Endometrial microvascular endothelial cells (primary cell): ENCODE results near the gene TTC28. TPM values are rescaled to one million over a fixed set of nuclear protein-coding genes. Genes with fewer than 3 reads are reported as not detected.

Source experiments
- in situ Hi-C: cut with HindIII; loops from 2 replicates; pipeline ENCODE4 v1.10.0; 2017; ENCODE audit warnings: low sequenced_read_pairs, low pct_unique_long_range_greater_than_20kb; ENCODE audit errors: inconsistent ontology term
- total RNA-seq: library from RNA; depleted of rRNA; stranded (reverse); fragments of >200 nt; gene quantifications from one replicate; pipeline ENCODE4 v1.2.3, GENCODE V29; 2015; ENCODE audit errors: inconsistent ontology term

The TTC28 gene
- total RNA-seq, 1 donor from 2014 or later, result 8.2 TPM

DNA sequence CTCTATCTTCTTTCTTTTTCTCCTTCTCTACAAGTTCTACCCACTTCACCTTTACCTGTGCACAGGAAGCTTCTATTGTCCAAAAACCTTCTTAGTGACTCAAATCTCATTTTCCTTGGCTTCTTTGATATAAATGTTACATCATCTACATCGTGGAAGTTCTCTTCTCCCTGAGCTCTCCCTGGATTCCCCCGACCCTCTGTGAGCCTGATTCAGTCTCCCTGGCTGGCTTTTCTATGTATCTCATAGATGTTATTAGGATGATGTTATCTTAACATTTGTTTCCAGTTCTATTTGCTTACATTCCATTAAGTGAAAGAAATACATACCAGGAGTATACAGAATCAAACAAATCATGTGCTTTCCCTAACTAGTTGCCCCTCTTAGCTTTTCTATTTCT is 524.8 kb downstream of the TTC28 start:
- in situ Hi-C loops, result no loop called here

- in situ Hi-C loops, result no loop called here
These were observed 528.4 kb downstream of the TTC28 start for GRCh38 chr22:28151151-28151816.

DNA sequence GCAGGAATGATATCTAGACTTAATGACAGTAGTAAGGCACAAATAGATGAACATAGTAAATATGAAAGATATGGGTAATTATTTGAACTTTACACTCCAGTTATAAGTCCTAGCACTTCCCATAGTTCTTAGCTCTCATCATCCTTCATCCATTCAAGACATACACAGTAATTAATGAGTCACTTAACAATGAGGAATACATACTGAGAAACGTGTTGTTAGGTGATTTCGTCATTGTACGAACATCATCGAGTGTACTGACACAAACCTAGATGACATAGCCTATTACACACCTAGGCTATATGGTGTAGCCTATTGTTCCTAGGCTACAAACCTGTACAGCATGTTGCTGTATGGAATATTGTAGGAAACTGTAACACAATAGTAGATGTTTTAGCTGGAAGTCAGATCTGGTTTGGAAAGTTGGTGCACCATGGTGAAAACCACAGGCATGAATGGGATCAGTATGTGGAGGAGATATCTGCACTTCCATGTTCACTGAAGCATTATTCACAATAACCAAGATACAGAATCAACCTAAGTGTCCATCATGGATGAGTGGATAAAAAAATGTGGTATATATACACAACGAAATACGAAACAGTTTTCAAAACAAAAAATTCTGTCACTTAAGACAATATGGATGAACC is 530.7 kb downstream of the TTC28 start:
- in situ Hi-C loops, result no loop called here

- in situ Hi-C loops, result no loop called here
These were observed 532.2 kb downstream of the TTC28 start for GRCh38 chr22:28147401-28147800.

GRCh38 chr22:28146401-28147314 is 533.0 kb downstream of the TTC28 start:
- in situ Hi-C loops, result no loop called here

GRCh38 chr22:28143961-28144745 is 535.5 kb downstream of the TTC28 start:
- in situ Hi-C loops, result no loop called here

GRCh38 chr22:28143241-28143865 is 536.3 kb downstream of the TTC28 start:
- in situ Hi-C loops, result no loop called here

DNA sequence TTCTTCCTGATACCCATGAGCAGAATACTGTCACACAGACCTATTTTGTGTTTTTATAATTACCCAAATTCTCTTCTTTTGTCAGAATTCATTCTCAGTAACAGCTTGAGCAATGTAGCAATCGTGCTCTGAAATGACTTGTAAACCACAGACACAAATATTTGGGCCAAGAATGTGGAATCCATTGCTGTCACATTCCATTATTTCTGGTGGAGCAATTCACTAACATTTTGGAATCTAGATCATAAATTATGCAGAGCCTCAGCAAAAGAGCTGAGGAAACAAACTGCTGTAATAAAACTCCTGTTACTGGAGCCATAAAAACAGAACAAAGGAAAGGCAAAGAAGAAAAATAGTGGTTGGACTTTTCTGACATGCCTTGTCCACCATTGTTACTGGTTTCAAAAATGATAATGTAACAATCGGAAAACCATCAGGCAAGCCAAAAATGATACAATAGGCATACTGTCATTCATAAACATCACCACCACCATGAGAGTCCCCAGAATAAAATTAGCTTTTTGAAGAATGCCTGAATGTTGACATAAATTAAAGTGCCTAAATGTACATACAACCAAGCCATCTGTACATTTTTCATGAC is 537.2 kb downstream of the TTC28 start:
- in situ Hi-C loops, result no loop called here

DNA sequence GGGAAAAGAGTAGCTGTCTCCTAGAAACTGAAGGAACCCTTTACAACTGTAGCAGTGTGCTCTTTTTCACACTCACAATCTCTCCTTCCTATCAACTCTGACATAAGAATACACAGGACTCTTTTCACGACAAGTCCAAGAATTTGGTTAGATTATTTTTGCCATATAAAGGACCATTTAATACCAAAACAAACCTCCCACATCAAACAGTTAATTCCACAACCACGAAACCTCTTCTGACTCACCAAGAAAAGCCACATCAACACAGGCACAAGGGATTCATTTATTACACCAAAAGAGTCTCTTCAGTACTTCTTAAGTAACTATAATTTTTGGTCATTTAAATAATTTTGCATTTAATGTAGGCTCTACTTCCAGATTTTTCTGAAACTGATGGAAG is 538.0 kb downstream of the TTC28 start:
- in situ Hi-C loops, result no loop called here

- in situ Hi-C loops, result no loop called here
These were observed 539.7 kb downstream of the TTC28 start for GRCh38 chr22:28139961-28140360.

GRCh38 chr22:28139516-28139915 is 540.1 kb downstream of the TTC28 start:
- in situ Hi-C loops, result no loop called here

DNA sequence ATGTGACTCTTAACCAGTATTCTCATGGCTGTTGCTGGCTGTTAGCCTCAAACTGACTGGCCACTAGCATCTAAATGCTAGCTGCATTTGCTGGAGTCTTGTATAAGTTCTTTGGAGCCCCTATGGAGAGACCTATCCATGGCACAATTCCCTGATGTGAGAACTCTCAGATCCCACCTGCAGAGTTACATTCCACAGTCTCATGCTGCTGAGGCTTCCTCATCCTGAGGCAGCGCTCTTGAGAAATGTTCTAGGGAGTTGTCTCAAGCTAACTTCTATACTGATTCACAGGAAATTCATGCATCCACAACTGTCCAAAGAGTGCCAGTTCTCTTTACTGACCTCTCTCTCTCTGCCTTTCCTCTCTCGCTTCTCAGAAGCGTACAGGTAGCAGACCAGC is 542.6 kb downstream of the TTC28 start:
- in situ Hi-C loops, result no loop called here

DNA sequence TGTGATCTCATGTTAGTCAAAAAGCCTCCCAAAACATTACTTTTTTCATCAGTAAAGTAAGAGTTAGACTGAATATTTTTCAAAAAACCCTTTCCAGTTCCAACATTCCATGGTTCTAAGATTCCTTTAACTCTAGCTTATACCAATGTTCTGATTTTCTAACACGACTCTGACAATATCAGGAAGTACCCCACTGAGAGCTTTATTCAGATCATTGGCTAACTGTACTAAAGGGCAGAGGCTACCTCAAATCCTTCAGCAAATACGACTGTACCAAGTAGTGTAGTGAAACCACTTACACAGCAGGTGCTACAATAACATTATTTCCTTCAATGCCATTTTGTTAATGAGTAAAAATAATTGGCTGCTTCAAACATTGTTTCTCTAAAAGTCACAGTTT is 547.2 kb downstream of the TTC28 start:
- in situ Hi-C loops, result no loop called here

- in situ Hi-C loops, result no loop called here
These were observed 550.2 kb downstream of the TTC28 start for GRCh38 chr22:28129319-28129962.

GRCh38 chr22:28128827-28129226 is 550.8 kb downstream of the TTC28 start:
- in situ Hi-C loops, result no loop called here

DNA sequence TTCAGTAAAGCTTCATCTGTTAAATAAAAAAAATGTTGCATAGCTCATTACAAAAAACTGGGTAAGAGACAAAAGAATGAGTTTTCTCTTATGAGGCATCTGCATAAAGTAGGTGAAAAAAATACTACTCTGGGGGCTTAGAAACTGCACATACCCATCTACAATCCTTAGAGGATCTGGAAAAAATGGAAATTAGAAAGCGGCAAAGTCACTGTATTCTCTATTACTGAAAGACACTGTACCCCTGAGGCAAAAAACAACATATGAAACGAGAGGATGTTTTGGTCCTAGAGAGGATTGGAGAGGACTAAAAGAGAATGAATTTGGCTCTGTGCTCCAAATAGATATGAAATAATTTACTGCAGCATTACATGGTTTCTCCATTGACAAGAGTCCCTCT is 553.8 kb downstream of the TTC28 start:
- in situ Hi-C loops, result no loop called here

DNA sequence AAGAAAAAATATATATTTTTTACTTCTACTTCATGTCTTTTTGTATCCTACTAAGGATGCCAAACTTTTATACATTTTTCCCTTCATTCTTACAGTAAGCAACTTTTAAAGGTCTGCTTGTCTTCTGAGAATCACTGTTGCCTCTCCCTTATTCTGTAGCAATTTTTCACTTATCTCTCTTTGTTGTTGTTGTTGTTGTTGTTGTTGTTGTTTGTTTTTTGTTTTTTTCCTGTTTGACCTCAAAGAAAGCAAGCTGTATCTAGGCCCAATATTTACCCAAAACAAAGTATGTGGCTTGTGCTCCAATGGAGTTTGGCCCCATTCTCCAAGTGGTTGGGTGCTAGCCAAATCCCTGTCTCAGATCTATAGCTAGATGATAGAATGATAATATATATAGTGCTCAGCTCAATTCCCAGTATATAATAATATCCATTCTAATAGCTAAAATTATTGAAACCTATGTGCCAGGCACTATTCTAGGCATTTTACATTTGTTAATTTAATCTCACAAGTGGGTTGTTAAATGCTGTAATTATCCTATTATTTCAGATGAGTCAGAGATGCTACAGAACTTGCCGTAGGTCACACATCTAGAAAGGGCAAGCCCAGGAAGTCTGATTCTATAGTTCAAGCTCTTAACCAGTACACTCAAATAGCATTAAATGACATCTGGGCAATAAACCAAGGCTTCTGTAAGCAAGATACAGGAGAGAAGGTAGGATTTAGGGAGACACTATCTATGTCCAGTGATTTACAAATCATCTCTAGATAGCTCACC is 555.5 kb downstream of the TTC28 start:
- in situ Hi-C loops, result no loop called here
